OCI-LY3 (cell line): ENCODE measurements around the gene CCDC150.

Experiments
- H2AFZ ChIP-seq: fragments of 200-600, 300-600 bp; shearing (Covaris generic); 2 replicates; pipeline ENCODE4 v1.6.0; 2014; ENCODE audit warnings: antibody characterized with exemption, low read depth, low read length
- H3K27ac ChIP-seq: fragments of 200-600, 300-600 bp; sonication (generic); 2 replicates; pipeline ENCODE4 v1.5.1; 2014; ENCODE audit warnings: mild to moderate bottlenecking, low read length, moderate library complexity, mixed read lengths
- H3K27me3 ChIP-seq: fragments of 200-600, 300-600 bp; sonication (generic); 2 replicates; pipeline ENCODE4 v1.6.1; 2014; ENCODE audit warnings: low read depth, low read length, mixed read lengths
- H3K36me3 ChIP-seq: fragments of 200-600, 300-600 bp; sonication (generic); replicated peaks from 2 replicates; pipeline ENCODE3; 2014; ENCODE audit warnings: low read depth, low read length, mixed read lengths
- H3K4me1 ChIP-seq: fragments of 300-600, 200-600 bp; sonication (generic); 2 replicates; pipeline ENCODE4 v1.6.1; 2014; ENCODE audit warnings: low read length, mixed read lengths
- H3K4me2 ChIP-seq: fragments of 200-600, 300-600 bp; sonication (generic); 2 replicates; pipeline ENCODE4 v1.6.1; 2014; ENCODE audit warnings: low read length, mixed read lengths
- H3K4me3 ChIP-seq: fragments of 300-600, 200-600 bp; sonication (generic); 2 replicates; pipeline ENCODE4 v1.5.1; 2014; ENCODE audit warnings: antibody characterized with exemption, mild to moderate bottlenecking, low read length, moderate library complexity
- H3K79me2 ChIP-seq: fragments of 300-600, 200-600 bp; shearing (Covaris generic); 2 replicates; pipeline ENCODE4 v1.6.1; 2014; ENCODE audit warnings: mild to moderate bottlenecking, low read length, mixed read lengths
- H3K9ac ChIP-seq: fragments of 300-600, 200-600 bp; shearing (Covaris generic); 2 replicates; pipeline ENCODE4 v1.6.0; 2014; ENCODE audit warnings: mild to moderate bottlenecking, low read length, moderate library complexity
- H3K9me3 ChIP-seq: fragments of 200-600, 300-600 bp; shearing (Covaris generic); 2 replicates; pipeline ENCODE4 v1.6.1; 2014; ENCODE audit warnings: low read length, mixed read lengths; ENCODE audit not compliant: insufficient read depth
- H4K20me1 ChIP-seq: fragments of 200-600, 300-600 bp; sonication (generic); 2 replicates; pipeline ENCODE4 v1.6.1; 2016; ENCODE audit warnings: low read length, mixed read lengths; ENCODE audit not compliant: insufficient read depth
- EZH2phosphoT487 ChIP-seq: fragments of 200-600 bp; shearing (Covaris generic); IDR thresholded peaks from 2 replicates; pipeline ENCODE4 v1.6.1; 2018; ENCODE audit warnings: antibody characterized with exemption, mixed run types, low read depth
- TF ChIP-seq, protein P1 (sequence below): fragments of 200-600, 300-600 bp; sonication (generic); IDR thresholded peaks from 2 replicates; pipeline ENCODE4 v1.5.1; 2014; ENCODE audit warnings: antibody characterized with exemption, low read length, low read depth

CCDC150 gene

DNA sequence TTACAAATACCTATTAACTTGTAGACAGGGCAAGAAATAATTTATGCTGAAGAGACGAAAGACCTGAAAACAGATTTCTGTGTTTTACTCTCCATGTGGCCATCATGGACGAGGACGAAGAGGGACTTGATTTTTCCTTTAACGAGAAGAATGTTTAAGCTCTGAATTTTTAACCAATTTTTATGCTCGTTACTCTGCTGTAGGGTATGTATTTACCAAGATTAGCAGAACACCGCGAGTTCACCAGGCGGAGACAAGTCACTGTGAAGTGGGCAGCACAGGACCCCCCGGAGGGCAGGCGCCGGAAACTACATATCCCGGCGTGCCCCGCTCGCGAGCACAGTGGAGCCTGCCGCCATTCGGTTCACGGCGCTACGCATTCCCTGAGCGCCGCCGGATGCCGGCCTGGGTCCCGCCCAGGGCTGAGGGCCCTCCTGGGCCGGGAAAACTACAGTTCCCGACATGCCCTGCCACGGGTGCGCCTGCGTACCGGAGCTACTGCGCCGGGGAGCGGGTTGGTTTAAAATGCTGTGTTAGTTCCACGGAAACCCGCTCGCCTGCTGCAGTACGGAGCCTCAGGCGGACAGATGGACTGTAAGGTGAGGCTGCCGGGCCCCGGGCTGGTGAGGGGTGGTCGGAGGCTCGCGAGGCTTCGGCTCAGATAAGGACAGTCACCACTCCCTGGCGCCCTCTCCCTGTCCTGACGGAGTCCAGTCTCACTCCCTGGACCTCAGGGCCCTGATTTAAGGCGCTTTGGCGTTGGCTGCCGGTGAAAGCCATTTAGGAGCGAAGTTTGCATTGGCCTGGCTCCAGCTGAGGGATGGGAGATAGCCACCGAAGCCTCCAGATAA lies at the start of gene CCDC150:
CCDC150 (plus strand) TSS at position 536 of the 851 bp plus-strand sequence; CDS start at position 588, 52 bp downstream.
- Histone ChIP-seq H3K27me3 (no peaks in the 10 kb centered on the region), H4K20me1 (no peaks in the 10 kb centered on the region), H3K4me3 (peak within 1 kb of the TSS; percentile 91), H3K9me3 (no peaks in the 10 kb centered on the region), H3K9ac (peak within 1 kb of the TSS; percentile 70), H3K36me3 (no peaks in the 10 kb centered on the region), H3K79me2 (peaks cover 43% of the 10 kb centered on the region), H3K4me1 (peaks cover 8% of the 10 kb centered on the region), H3K27ac (peak within 1 kb of the TSS; percentile 38), H2AFZ (peak within 1 kb of the TSS; percentile 100), H3K4me2 (peak within 1 kb of the TSS; percentile 94)
- TF ChIP-seq, protein P1, sequence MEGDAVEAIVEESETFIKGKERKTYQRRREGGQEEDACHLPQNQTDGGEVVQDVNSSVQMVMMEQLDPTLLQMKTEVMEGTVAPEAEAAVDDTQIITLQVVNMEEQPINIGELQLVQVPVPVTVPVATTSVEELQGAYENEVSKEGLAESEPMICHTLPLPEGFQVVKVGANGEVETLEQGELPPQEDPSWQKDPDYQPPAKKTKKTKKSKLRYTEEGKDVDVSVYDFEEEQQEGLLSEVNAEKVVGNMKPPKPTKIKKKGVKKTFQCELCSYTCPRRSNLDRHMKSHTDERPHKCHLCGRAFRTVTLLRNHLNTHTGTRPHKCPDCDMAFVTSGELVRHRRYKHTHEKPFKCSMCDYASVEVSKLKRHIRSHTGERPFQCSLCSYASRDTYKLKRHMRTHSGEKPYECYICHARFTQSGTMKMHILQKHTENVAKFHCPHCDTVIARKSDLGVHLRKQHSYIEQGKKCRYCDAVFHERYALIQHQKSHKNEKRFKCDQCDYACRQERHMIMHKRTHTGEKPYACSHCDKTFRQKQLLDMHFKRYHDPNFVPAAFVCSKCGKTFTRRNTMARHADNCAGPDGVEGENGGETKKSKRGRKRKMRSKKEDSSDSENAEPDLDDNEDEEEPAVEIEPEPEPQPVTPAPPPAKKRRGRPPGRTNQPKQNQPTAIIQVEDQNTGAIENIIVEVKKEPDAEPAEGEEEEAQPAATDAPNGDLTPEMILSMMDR = 0 out of 2 replicates have a peak, but pooled peaks have one; percentile 5
- TF ChIP-seq EZH2phosphoT487 = no peak

DNA sequence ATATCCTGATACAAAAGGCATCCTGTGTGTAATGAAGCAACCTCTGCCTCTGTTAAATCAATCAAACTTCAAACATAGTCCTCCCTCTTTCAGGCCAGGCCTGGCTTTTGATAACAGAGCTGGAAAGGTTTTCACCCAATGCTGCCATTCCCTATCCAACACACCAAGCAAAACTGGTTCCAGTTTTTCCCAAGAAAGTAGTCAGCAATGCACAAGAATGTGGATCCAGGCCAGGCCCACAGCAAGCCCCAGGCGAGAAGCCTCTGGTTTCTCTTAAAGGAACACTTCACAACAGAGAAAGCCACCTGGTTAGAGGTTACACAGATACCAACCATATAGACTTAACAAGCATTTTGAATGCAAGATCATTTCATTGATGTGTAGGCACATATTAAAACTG lies 49.2 kb upstream of the CCDC150 start:
- Histone ChIP-seq H3K9me3 (no peaks in the 10 kb centered on the region), H3K9ac (no peak overlapping the region), H3K27ac (no peak overlapping the region), H3K4me1 (no peaks in the 10 kb centered on the region), H2AFZ (no peak overlapping the region), H3K4me2 (no peak overlapping the region), H3K36me3 (no peaks in the 10 kb centered on the region), H4K20me1 (no peaks in the 10 kb centered on the region), H3K79me2 (no peaks in the 10 kb centered on the region), H3K4me3 (no peak overlapping the region), H3K27me3 (peaks cover 12% of the 10 kb centered on the region; the same call in 1 of the 2 replicates)
- TF ChIP-seq, protein P1 = no peak
- no peak for TF ChIP-seq EZH2phosphoT487

DNA sequence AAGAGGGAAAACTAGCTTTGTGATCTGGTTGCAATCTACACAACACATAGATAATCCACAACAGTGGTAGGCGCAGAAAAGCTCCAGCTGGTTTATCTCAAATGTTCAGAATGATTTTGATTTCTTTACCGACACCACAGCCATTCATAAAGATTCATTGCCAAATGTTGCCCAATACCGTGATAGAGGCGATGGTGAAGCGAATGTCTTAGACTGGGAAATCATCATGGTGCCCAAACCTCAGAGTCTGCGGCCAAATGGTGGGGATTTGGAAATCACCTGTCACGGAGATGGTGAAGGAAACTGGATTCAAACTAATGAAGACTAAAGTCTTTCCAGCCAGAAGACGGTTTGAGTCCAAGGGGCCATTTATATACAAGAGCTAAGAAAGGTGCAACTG lies 48.5 kb upstream of the CCDC150 start:
- no peak for TF ChIP-seq EZH2phosphoT487
- TF ChIP-seq, protein P1 = no peak
- no peaks in the 10 kb centered on the region for H3K9me3 ChIP-seq
- H3K4me3 ChIP-seq = no peak overlapping the region
- no peaks in the 10 kb centered on the region for H3K79me2 ChIP-seq
- H3K4me2 ChIP-seq = no peak overlapping the region
- H2AFZ ChIP-seq = no peak overlapping the region
- H3K4me1 ChIP-seq = no peaks in the 10 kb centered on the region
- no peaks in the 10 kb centered on the region for H3K36me3 ChIP-seq
- H3K9ac ChIP-seq = no peak overlapping the region
- no peak overlapping the region for H3K27ac ChIP-seq
- no peaks in the 10 kb centered on the region for H4K20me1 ChIP-seq
- H3K27me3 ChIP-seq = peaks cover 12% of the 10 kb centered on the region; the same call in 1 of the 2 replicates

DNA sequence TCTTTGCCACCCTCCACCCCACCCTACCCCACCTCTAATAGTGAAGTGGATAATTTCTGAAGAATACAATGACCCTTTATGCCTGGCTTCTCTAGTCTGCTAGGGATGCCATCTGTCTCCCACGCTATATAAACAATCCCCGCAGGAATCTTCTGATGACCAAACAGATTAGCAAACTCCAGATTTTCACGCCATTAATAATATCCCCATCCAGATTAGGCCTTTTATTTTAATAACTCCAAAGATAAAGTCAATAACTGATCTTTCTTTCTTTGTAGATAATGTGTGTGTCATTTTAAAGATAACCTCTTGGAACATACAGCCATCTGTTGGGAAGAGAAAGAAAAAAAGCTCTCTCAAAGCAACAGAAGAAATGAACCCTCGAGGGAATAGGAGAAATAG lies 47.9 kb upstream of the CCDC150 start:
- Histone ChIP-seq H3K4me1 (no peaks in the 10 kb centered on the region), H4K20me1 (no peaks in the 10 kb centered on the region), H3K36me3 (no peaks in the 10 kb centered on the region), H3K27me3 (peaks cover 12% of the 10 kb centered on the region; the same call in 1 of the 2 replicates), H3K4me3 (no peak overlapping the region), H2AFZ (no peak overlapping the region), H3K79me2 (no peaks in the 10 kb centered on the region), H3K9me3 (no peaks in the 10 kb centered on the region), H3K9ac (no peak overlapping the region), H3K4me2 (no peak overlapping the region), H3K27ac (no peak overlapping the region)
- TF ChIP-seq, protein P1 = no peak
- no peak for TF ChIP-seq EZH2phosphoT487
